Astrocyte (in vitro differentiated cells and primary cell): Measurements from ENCODE around the gene CELSR2. TPM values are rescaled to one million over a fixed set of nuclear protein-coding genes. Genes with fewer than 3 reads are reported as not detected.

Experiments used
- DNase-seq: peaks from one replicate; pipeline ENCODE4 v3.0.0-alpha.2; 2010; ENCODE audit warnings: low read depth
- FAIRE-seq: peaks from 2 replicates; lab custom pipeline; 2011; peaks lifted over from hg19 to GRCh38; lab: Jason Lieb, UNC
- H2AFZ ChIP-seq: 2 replicates; pipeline ENCODE4 v1.6.0; 2012; ENCODE audit warnings: low read depth, low read length, inconsistent platforms
- H3K27ac ChIP-seq: 2 replicates; pipeline ENCODE4 v1.5.1; 2011; ENCODE audit warnings: low read depth, low read length, inconsistent platforms
- H3K27me3 ChIP-seq: 2 replicates; pipeline ENCODE4 v1.6.0; 2011; ENCODE audit warnings: low read length, inconsistent platforms; ENCODE audit not compliant: insufficient read depth
- H3K36me3 ChIP-seq: 2 replicates; pipeline ENCODE4 v1.5.1; 2011; ENCODE audit warnings: low read length, inconsistent platforms; ENCODE audit not compliant: insufficient read depth
- H3K4me1 ChIP-seq: 2 replicates; pipeline ENCODE4 v1.5.1; 2011; ENCODE audit warnings: low read length, inconsistent platforms; ENCODE audit not compliant: insufficient read depth
- H3K4me2 ChIP-seq: 2 replicates; pipeline ENCODE4 v1.6.0; 2012; ENCODE audit warnings: low read length, inconsistent platforms
- H3K4me3 ChIP-seq: 2 replicates; pipeline ENCODE4 v1.5.1; 2011; ENCODE audit warnings: low read depth, mild to moderate bottlenecking, low read length, inconsistent platforms; ENCODE audit not compliant: insufficient read depth
- H3K79me2 ChIP-seq: 2 replicates; pipeline ENCODE4 v1.6.0; 2012; ENCODE audit warnings: mild to moderate bottlenecking, low read length, inconsistent platforms; ENCODE audit not compliant: insufficient read depth
- H3K9ac ChIP-seq: 2 replicates; pipeline ENCODE4 v1.6.0; 2012; ENCODE audit warnings: mild to moderate bottlenecking, low read length, inconsistent platforms
- H3K9me3 ChIP-seq: 2 replicates; pipeline ENCODE4 v1.5.1; 2012; ENCODE audit warnings: low read depth, mild to moderate bottlenecking, low read length, inconsistent platforms; ENCODE audit not compliant: insufficient read depth
- H4K20me1 ChIP-seq: 2 replicates; pipeline ENCODE4 v1.6.0; 2012; ENCODE audit warnings: low read length, inconsistent platforms; ENCODE audit not compliant: insufficient read depth
- H3K27ac Mint-ChIP-seq: one replicate; pipeline ENCODE4 v1.8.0; 2021; ENCODE audit warnings: mild to moderate bottlenecking, mixed read lengths; ENCODE audit not compliant: unreplicated experiment
- H3K27me3 Mint-ChIP-seq: one replicate; pipeline ENCODE4 v1.8.0; 2021; ENCODE audit warnings: low read depth, mixed read lengths; ENCODE audit not compliant: unreplicated experiment
- H3K36me3 Mint-ChIP-seq: one replicate; pipeline ENCODE4 v1.8.0; 2021; ENCODE audit warnings: low read depth, mixed read lengths; ENCODE audit not compliant: unreplicated experiment
- H3K4me1 Mint-ChIP-seq: one replicate; pipeline ENCODE4 v1.8.0; 2021; ENCODE audit warnings: low read depth, mixed read lengths; ENCODE audit not compliant: unreplicated experiment
- H3K4me3 Mint-ChIP-seq: one replicate; pipeline ENCODE4 v1.8.0; 2021; ENCODE audit warnings: mild to moderate bottlenecking, moderate library complexity, mixed read lengths; ENCODE audit not compliant: unreplicated experiment
- H3K9me3 Mint-ChIP-seq: one replicate; pipeline ENCODE4 v1.8.0; 2021; ENCODE audit warnings: mild to moderate bottlenecking, mixed read lengths; ENCODE audit not compliant: unreplicated experiment
- CTCF ChIP-seq: IDR thresholded peaks from 2 replicates; pipeline ENCODE4 v1.5.1; 2011; ENCODE audit warnings: low read depth, mild to moderate bottlenecking, inconsistent platforms, low read length, moderate library complexity; ENCODE audit not compliant: insufficient read depth
- EZH2 ChIP-seq: IDR thresholded peaks from 2 replicates; pipeline ENCODE4 v1.6.1; 2012; ENCODE audit warnings: mild to moderate bottlenecking, low read length, inconsistent platforms; ENCODE audit not compliant: insufficient read depth
- total RNA-seq: library from RNA; stranded (reverse); gene quantifications from 2 replicates; pipeline ENCODE4 v1.2.1, GENCODE V29; 2021

Gene CELSR2
- total RNA-seq, 1 donor from 2014 or later: 10.0 TPM

- no peaks in the 10 kb centered on the region for H4K20me1 ChIP-seq
- no peaks in the 10 kb centered on the region for H3K27me3 ChIP-seq
- H3K9me3 ChIP-seq: no peaks in the 10 kb centered on the region
- H3K27ac Mint-ChIP-seq: no peak overlapping the region
- H3K4me1 ChIP-seq: no peaks in the 10 kb centered on the region
- H3K4me1 Mint-ChIP-seq: peaks cover 4% of the 10 kb centered on the region
- H3K27me3 Mint-ChIP-seq: no peaks in the 10 kb centered on the region
- H3K4me2 ChIP-seq: no peak overlapping the region
- H3K36me3 ChIP-seq: peaks cover 9% of the 10 kb centered on the region
- no peak overlapping the region for H3K4me3 Mint-ChIP-seq
- DNase-seq (no peak), FAIRE-seq (no peak)
- TF ChIP-seq EZH2 (no peak), CTCF (no peak)
- H3K79me2 ChIP-seq: no peaks in the 10 kb centered on the region
- no peak overlapping the region for H3K27ac ChIP-seq
- H3K4me3 ChIP-seq: no peak overlapping the region
- no peak overlapping the region for H2AFZ ChIP-seq
- peaks cover 20% of the 10 kb centered on the region for H3K36me3 Mint-ChIP-seq
- H3K9ac ChIP-seq: no peak overlapping the region
- H3K9me3 Mint-ChIP-seq: peaks cover 2% of the 10 kb centered on the region
These were observed 62.9 kb downstream of the CELSR2 start for GRCh38 chr1:109312246-109312645.

GRCh38 chr1:109312978-109313775 lies 63.8 kb downstream of the CELSR2 start:
- H3K27me3 ChIP-seq: no peaks in the 10 kb centered on the region
- H3K4me3 ChIP-seq: no peak overlapping the region
- no peak overlapping the region for H3K4me3 Mint-ChIP-seq
- H3K27ac Mint-ChIP-seq: no peak overlapping the region
- H4K20me1 ChIP-seq: no peaks in the 10 kb centered on the region
- H3K9me3 Mint-ChIP-seq: peaks cover 2% of the 10 kb centered on the region
- H3K9me3 ChIP-seq: no peaks in the 10 kb centered on the region
- no peaks in the 10 kb centered on the region for H3K27me3 Mint-ChIP-seq
- H2AFZ ChIP-seq: no peak overlapping the region
- H3K36me3 Mint-ChIP-seq: peaks cover 27% of the 10 kb centered on the region
- no peak overlapping the region for H3K9ac ChIP-seq
- H3K27ac ChIP-seq: no peak overlapping the region
- no peak for TF ChIP-seq EZH2
- TF ChIP-seq CTCF: no peak
- H3K79me2 ChIP-seq: no peaks in the 10 kb centered on the region
- FAIRE-seq (no peak), DNase-seq (no peak)
- H3K36me3 ChIP-seq: peaks cover 12% of the 10 kb centered on the region
- H3K4me2 ChIP-seq: no peak overlapping the region
- no peaks in the 10 kb centered on the region for H3K4me1 ChIP-seq
- no peaks in the 10 kb centered on the region for H3K4me1 Mint-ChIP-seq

GRCh38 chr1:109314795-109315194 lies 65.5 kb downstream of the CELSR2 start:
- Histone ChIP-seq H3K9me3 (no peaks in the 10 kb centered on the region), H3K79me2 (no peaks in the 10 kb centered on the region), H3K4me2 (no peak overlapping the region), H2AFZ (no peak overlapping the region), H4K20me1 (no peaks in the 10 kb centered on the region), H3K4me3 (no peak overlapping the region), H3K27ac (no peak overlapping the region), H3K27me3 (no peaks in the 10 kb centered on the region), H3K4me1 (no peaks in the 10 kb centered on the region), H3K9ac (no peak overlapping the region), H3K36me3 (peaks cover 12% of the 10 kb centered on the region)
- Mint-ChIP-seq H3K9me3 (peaks cover 2% of the 10 kb centered on the region), H3K4me1 (no peaks in the 10 kb centered on the region), H3K27ac (no peak overlapping the region), H3K27me3 (no peaks in the 10 kb centered on the region), H3K36me3 (peaks cover 35% of the 10 kb centered on the region), H3K4me3 (no peak overlapping the region)
- no peak for TF ChIP-seq CTCF
- no peak for TF ChIP-seq EZH2
- no peak for FAIRE-seq
- no peak for DNase-seq
